ENCODE data around the gene TP53BP1.

DNA sequence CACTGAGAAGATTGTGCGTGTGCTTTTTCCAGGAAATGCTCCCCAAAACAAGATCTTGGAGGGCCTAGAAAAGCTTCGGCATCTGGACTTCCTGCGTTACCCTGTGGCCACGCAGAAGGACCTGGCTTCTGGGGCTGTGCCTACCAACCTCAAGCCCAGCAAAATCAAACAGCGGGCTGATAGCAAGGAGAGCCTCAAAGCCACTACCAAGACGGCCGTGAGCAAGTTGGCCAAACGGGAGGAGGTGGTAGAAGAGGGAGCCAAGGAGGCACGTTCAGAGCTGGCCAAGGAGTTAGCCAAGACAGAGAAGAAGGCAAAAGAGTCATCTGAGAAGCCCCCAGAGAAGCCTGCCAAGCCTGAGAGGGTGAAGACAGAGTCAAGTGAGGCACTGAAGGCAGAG is 29.3 kb upstream of the TP53BP1 start:
- no peak for TF ChIP-seq POLR2A (IDR thresholded peaks at IDR 0.05)
- TF ChIP-seq, protein P1, sequence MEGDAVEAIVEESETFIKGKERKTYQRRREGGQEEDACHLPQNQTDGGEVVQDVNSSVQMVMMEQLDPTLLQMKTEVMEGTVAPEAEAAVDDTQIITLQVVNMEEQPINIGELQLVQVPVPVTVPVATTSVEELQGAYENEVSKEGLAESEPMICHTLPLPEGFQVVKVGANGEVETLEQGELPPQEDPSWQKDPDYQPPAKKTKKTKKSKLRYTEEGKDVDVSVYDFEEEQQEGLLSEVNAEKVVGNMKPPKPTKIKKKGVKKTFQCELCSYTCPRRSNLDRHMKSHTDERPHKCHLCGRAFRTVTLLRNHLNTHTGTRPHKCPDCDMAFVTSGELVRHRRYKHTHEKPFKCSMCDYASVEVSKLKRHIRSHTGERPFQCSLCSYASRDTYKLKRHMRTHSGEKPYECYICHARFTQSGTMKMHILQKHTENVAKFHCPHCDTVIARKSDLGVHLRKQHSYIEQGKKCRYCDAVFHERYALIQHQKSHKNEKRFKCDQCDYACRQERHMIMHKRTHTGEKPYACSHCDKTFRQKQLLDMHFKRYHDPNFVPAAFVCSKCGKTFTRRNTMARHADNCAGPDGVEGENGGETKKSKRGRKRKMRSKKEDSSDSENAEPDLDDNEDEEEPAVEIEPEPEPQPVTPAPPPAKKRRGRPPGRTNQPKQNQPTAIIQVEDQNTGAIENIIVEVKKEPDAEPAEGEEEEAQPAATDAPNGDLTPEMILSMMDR (IDR thresholded peaks at IDR 0.05): no peak

All from heart left ventricle (tissue), 13 donors.